ENCODE measurements around the gene TNNT3.

- TF ChIP-seq, protein P1, sequence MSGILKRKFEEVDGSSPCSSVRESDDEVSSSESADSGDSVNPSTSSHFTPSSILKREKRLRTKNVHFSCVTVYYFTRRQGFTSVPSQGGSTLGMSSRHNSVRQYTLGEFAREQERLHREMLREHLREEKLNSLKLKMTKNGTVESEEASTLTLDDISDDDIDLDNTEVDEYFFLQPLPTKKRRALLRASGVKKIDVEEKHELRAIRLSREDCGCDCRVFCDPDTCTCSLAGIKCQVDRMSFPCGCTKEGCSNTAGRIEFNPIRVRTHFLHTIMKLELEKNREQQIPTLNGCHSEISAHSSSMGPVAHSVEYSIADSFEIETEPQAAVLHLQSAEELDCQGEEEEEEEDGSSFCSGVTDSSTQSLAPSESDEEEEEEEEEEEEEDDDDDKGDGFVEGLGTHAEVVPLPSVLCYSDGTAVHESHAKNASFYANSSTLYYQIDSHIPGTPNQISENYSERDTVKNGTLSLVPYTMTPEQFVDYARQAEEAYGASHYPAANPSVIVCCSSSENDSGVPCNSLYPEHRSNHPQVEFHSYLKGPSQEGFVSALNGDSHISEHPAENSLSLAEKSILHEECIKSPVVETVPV (CRISPR knock-in tag; IDR thresholded peaks at IDR 0.05) = no peak
- TF ChIP-seq ZNF565 (CRISPR knock-in tag; conservative IDR thresholded peaks at IDR 0.05; ENCODE audit: low read depth) (no peak), PATZ1 (CRISPR knock-in tag; IDR thresholded peaks at IDR 0.05; ENCODE audit: borderline replicate concordance) (no peak), ZFP30 (CRISPR knock-in tag; IDR thresholded peaks at IDR 0.05) (no peak), CREB5 (CRISPR knock-in tag; IDR thresholded peaks at IDR 0.05; ENCODE audit: low read depth) (no peak), ARNTL (CRISPR knock-in tag; IDR thresholded peaks at IDR 0.05; ENCODE audit: borderline replicate concordance, low read depth) (no peak), ESRRG (CRISPR knock-in tag; IDR thresholded peaks at IDR 0.05) (no peak), PPARA (CRISPR knock-in tag; IDR thresholded peaks at IDR 0.05; ENCODE audit: borderline replicate concordance) (no peak), TSHZ2 (CRISPR knock-in tag; IDR thresholded peaks at IDR 0.05) (no peak), SNAI2 (CRISPR knock-in tag; IDR thresholded peaks at IDR 0.05) (no peak)
Measured at GRCh38 chr11:1927848-1928469, 8.5 kb downstream of the TNNT3 start.

Data from SK-N-SH treated with all-trans-retinoic acid at 6 μM for 48 hours (cell line).